GM21737 (cell line): ENCODE data around the gene GRIK1.
"Not testable (repeated sequence)": the region's sequence is repeated elsewhere in the genome, so short reads cannot be mapped to it uniquely, and the experiment has no call there.

ENCODE experiments used
- ATAC-seq: cut with Tn5 transposase; IDR thresholded peaks from one replicate; pipeline ENCODE4 v1.9.1; 2021; ENCODE audit warnings: mild to moderate bottlenecking, moderate library complexity; ENCODE audit not compliant: unreplicated experiment

The GRIK1 gene

GRCh38 chr21:29624776-29625175 lies 315.0 kb downstream of the GRIK1 start:
- ATAC-seq: no peak

GRCh38 chr21:29621525-29621924 lies 318.3 kb downstream of the GRIK1 start:
- no peak for ATAC-seq

DNA sequence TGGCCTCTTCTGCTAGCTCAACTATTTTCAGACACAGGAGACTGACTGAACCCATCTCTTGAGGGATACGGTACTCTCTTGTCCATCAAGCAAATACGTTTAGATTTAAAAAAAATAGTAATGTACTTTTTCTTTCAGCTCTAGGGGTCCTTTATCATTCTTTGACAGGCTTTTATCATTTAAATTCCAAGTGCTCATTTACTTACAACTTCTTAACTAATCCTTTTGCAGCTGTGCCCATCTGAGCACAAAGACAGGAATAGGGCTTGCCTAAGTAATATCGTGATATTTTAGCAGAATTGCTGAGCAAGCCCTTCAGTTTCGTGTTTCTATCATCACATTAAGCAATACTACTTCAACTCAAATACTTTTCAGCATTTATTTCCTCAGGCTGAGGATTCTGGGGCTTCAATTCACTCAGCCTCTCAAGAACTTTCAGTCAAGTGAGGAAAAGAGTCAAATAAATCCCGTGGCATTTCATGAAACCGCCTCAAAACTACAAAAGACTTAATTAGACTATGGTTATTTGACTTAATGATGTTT lies 323.5 kb downstream of the GRIK1 start:
- ATAC-seq: no peak

DNA sequence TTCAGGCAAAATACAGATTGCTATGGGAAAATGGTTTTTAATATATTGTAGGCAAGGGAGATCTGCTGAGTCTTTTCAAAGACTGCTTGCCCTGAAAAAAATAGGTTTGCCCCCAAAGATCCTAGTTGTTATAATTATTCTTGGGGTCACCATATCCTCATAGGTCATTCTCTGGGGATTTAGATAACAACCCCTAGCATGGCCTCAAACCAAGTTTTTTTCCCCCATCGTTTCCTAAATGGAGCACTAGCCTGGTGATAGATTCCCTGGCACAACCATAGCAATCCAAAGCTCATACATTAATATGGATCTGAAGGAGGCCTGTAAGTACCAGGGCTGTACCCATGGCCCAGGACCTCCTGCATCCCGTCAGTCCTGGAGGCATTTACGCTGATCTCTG lies 325.9 kb downstream of the GRIK1 start:
- no peak for ATAC-seq

DNA sequence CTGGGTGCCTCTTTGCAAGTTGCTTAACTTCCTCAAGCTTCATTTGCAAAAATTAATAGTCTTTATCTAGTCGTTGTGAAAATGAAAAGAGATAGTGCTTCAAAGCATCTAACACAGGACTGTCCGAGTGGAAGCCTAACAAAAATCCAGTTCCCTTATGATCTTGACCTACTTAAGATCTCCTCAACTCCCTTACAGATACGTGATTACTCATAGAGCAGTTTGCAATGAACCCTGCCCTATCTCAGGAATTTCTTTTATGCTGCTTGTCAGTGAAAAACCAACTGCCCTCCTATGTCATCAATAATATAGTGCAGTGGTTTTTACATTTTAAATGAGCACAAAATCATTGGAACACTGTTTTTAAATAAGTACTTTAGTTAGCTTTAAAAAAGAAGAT lies 326.8 kb downstream of the GRIK1 start:
- no peak for ATAC-seq

GRCh38 chr21:29610779-29611360 lies 328.9 kb downstream of the GRIK1 start:
- ATAC-seq: no peak

- ATAC-seq: no peak
Measured at GRCh38 chr21:29606613-29607012, 333.2 kb downstream of the GRIK1 start.

- not testable (repeated sequence) for ATAC-seq
Measured at GRCh38 chr21:29605219-29605618, 334.6 kb downstream of the GRIK1 start.

DNA sequence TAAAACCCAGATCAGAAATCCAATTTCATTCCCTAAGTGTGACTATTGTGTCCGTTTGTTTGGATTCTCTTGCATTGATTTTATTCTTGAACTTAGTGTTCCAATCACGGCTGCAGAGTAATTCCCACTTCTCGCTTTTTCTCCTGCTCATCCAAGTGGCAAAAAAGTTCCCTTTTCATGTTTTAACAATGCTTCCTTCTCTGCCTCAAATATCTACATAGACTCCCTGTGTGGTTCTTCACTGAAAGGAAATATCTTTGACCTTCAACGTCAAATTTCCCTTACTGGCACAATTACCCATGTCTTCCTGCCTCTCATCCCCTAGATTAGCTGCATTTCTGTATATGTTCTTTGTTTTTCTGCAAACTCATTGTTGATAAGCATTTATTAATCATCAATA lies 335.7 kb downstream of the GRIK1 start:
- no peak for ATAC-seq

- no peak for ATAC-seq
Measured at GRCh38 chr21:29601047-29601446, 338.7 kb downstream of the GRIK1 start.

- no peak for ATAC-seq
Measured at GRCh38 chr21:29586696-29587095, 353.1 kb downstream of the GRIK1 start.

DNA sequence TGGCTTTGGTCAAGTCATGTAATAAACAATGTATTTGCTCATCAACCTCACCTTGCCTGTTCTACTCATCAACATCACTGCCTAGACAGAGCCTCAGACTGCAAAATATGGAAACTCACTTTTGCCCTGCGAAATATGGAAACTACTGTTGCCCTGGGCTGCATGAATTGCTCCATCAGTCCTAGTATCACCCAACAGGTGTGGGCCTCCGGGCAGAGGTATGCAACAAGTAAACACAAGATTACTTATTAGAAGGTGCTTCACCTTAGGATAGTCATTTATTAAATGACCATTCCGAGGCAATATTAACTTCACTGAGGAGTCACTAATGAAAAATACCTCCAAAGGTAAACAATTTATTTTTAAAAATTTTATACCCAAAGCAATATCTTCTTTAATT lies 354.3 kb downstream of the GRIK1 start:
- no peak for ATAC-seq

GRCh38 chr21:29583424-29583924 lies 356.3 kb downstream of the GRIK1 start:
- ATAC-seq: no peak

DNA sequence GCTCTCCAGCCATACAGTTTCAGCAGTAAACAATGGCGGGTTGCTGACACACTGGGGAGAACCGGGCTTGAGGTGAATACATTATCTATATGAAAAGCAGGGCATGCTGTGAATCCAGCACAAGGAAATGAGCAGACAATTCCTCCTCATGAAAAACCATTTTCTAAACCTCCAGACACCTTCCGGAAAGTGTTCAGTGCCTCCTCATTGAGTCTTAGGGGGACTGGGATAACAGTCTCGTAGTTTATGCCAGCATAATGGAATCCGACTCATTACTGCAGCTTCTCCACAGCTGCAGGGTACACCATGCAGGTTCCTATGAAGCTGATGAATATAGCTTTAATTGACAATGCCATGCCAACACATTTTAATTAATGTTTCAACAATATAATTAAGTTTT lies 356.9 kb downstream of the GRIK1 start:
- no peak for ATAC-seq

GRCh38 chr21:29581393-29581792 lies 358.4 kb downstream of the GRIK1 start:
- ATAC-seq: no peak

GRCh38 chr21:29580732-29581285 lies 359.0 kb downstream of the GRIK1 start:
- no peak for ATAC-seq

DNA sequence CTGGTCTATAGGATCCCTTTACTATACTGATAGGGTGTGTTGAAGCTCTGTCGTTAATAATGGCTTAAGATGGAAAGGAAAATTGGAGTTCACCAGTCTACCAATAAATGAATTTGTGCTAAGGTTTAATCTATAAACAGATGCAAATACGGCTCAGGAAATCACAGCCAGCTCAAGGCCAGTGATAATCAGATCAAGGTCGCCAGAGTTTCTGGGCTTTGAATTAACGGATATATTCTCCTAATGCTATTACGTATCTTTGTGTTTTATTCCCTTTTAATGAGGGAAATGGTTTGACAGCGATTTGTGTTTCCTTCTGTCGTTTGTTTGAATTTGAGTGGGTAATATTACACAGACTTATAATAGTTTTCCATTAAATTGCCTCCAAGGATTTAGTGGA lies 361.5 kb downstream of the GRIK1 start:
- ATAC-seq: no peak

- ATAC-seq: no peak
Measured at GRCh38 chr21:29571949-29572348, 367.8 kb downstream of the GRIK1 start.

GRCh38 chr21:29568020-29568697 lies 371.6 kb downstream of the GRIK1 start:
- no peak for ATAC-seq

DNA sequence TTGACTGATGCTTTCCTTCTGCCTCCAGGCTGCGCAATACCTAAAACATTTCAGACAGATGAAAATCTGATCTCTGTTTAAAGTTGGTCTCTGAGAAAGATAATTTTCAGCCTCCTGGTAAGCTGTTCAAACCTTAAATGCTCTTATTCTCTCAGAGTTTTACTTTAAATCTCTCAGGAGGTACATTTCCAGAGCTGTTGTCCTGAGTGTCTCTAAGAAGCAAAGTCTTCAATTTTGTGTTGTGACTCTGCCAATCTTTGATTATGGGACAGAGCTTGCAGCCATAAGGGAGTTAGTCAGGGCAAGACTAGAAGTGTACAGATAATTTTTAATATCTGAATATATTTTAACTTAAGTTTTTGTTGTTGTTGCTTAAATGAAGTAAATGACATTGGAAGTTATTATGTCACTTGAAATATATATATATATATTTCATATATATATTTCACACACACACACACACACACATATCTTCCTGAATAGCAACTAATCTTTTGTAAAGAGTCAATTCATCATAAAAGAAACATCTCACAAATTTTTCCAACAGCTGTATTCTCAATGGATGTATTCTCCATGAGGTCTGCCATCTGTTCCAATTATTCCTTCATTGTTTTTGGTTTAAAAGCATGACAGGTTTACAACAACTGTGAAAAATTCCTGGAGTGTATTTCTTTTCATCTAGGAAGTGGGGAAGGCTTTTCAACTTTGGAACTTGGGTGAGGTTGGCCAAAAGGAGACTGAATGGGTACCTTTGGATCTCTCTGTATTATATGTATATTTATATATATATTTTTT lies 381.7 kb downstream of the GRIK1 start:
- no peak for ATAC-seq

DNA sequence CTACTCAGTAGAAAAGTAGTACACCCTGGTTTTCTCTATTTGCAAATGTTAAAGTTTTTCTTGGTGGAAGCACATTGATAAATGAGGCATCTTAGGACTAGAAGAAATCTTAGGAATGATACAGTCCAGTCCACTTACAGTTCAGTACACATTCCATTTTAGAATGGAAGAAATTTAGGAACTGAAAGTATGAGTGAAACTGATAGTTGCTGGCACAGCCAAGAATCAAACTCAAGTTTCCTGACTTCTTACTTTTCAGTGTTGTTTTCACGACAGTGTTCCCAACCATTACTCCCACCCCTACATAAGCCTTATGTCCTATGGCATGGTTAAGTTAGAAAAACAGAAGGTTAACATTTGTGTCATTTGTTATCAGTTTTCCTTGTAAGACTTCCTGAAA lies 382.6 kb downstream of the GRIK1 start:
- no peak for ATAC-seq
